ENCODE results near the gene PLSCR4. TPM values are rescaled to one million over a fixed set of nuclear protein-coding genes. Genes with fewer than 3 reads are reported as not detected.

PLSCR4 gene
- total and polyA plus RNA-seq, 2 donors from 2014 or later: 11.9 to 33.0 TPM

DNA sequence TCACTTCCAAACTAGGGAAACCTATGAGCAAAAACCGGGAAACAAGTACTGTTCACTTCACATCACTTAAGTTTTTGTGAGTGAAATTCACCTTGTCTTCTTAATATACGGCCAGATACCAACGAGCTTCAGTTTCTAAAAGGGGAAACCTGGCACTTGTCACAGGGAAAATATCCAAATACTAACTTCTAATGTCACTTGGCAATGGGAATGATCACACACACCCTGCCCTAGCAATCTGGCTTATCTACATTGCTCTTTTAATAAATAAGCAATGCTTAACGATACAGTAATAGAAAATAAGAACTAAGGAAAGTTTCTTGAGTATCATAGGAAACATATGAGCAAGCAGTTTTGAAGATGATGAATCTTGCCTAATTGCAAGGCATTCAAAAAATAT, 55.3 kb downstream of the PLSCR4 start:
- FAIRE-seq: no peak
- no peak for DNase-seq

DNA sequence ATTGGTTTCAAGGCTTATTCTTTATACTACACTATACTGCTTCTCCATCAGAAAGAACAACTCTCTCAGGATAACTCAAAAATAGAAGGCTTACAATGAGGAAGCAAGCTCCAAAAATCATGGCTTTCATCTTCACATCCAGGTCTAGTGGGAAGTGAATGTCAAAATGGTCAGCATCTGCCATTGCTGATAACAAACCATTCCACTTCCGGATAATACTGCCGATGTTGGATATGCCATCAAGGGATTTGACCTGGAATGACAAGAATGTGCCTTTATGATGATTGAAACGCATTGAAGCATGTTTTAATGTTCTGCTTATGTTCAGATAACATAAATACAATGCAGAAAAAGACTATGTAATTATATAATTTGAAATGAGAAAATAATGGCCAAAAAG, 55.9 kb downstream of the PLSCR4 start:
- Histone ChIP-seq H3K4me1 (ENCODE audit: control insufficient read depth in 2 of 3, insufficient read depth in 2 of 3, low read depth in 1 of 3, low read length in 3 of 3) (no peaks in the 10 kb centered on the region), H3K27ac (ENCODE audit: low read depth in 2 of 2, low read length in 2 of 2) (no peak overlapping the region), H3K4me3 (ENCODE audit: low read length in 3 of 3) (no peak overlapping the region), H3K9me3 (ENCODE audit: control insufficient read depth in 2 of 3, insufficient read depth in 1 of 3, low read length in 3 of 3) (no peaks in the 10 kb centered on the region), H3K36me3 (ENCODE audit: control insufficient read depth in 2 of 3, insufficient read depth in 3 of 3, low read length in 3 of 3) (peaks cover 0 to 4% (median 0%) of the 10 kb centered on the region in 3 donors), H3K27me3 (ENCODE audit: control insufficient read depth, insufficient read depth, low read length) (no peaks in the 10 kb centered on the region), H3K9ac (ENCODE audit: low read length in 3 of 3) (no peak overlapping the region)
- no peak for FAIRE-seq
- intact Hi-C loops (cut with DNase I): no loop called here
- TF ChIP-seq, protein P1, sequence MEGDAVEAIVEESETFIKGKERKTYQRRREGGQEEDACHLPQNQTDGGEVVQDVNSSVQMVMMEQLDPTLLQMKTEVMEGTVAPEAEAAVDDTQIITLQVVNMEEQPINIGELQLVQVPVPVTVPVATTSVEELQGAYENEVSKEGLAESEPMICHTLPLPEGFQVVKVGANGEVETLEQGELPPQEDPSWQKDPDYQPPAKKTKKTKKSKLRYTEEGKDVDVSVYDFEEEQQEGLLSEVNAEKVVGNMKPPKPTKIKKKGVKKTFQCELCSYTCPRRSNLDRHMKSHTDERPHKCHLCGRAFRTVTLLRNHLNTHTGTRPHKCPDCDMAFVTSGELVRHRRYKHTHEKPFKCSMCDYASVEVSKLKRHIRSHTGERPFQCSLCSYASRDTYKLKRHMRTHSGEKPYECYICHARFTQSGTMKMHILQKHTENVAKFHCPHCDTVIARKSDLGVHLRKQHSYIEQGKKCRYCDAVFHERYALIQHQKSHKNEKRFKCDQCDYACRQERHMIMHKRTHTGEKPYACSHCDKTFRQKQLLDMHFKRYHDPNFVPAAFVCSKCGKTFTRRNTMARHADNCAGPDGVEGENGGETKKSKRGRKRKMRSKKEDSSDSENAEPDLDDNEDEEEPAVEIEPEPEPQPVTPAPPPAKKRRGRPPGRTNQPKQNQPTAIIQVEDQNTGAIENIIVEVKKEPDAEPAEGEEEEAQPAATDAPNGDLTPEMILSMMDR (IDR thresholded peaks at IDR 0.05; ENCODE audit: borderline replicate concordance, extremely low read depth, insufficient read depth): no peak
- DNase-seq: no peak

More for the DNA sequence above, 55.3 kb downstream of the PLSCR4 start:
- no peak overlapping the region for H3K27ac ChIP-seq (ENCODE audit: low read depth in 2 of 2, low read length in 2 of 2)
- no peak overlapping the region for H3K4me3 ChIP-seq (ENCODE audit: low read length in 3 of 3)
- intact Hi-C loops (cut with DNase I): no loop called here
- TF ChIP-seq, protein P1 (IDR thresholded peaks at IDR 0.05; ENCODE audit: borderline replicate concordance, extremely low read depth, insufficient read depth): no peak
- no peaks in the 10 kb centered on the region for H3K9me3 ChIP-seq (ENCODE audit: control insufficient read depth in 2 of 3, insufficient read depth in 1 of 3, low read length in 3 of 3)
- no peaks in the 10 kb centered on the region for H3K4me1 ChIP-seq (ENCODE audit: control insufficient read depth in 2 of 3, insufficient read depth in 2 of 3, low read depth in 1 of 3, low read length in 3 of 3)
- H3K36me3 ChIP-seq (ENCODE audit: control insufficient read depth in 2 of 3, insufficient read depth in 3 of 3, low read length in 3 of 3): peaks cover 0 to 4% (median 0%) of the 10 kb centered on the region in 3 donors
- H3K9ac ChIP-seq (ENCODE audit: low read length in 3 of 3): no peak overlapping the region
- no peaks in the 10 kb centered on the region for H3K27me3 ChIP-seq (ENCODE audit: control insufficient read depth, insufficient read depth, low read length)

GRCh38 chr3:146191051-146191450, 59.9 kb downstream of the PLSCR4 start:
- H3K4me1 ChIP-seq (ENCODE audit: control insufficient read depth in 2 of 3, insufficient read depth in 2 of 3, low read depth in 1 of 3, low read length in 3 of 3): no peaks in the 10 kb centered on the region
- FAIRE-seq: no peak
- TF ChIP-seq, protein P1 (IDR thresholded peaks at IDR 0.05; ENCODE audit: borderline replicate concordance, extremely low read depth, insufficient read depth): no peak
- no peaks in the 10 kb centered on the region for H3K27me3 ChIP-seq (ENCODE audit: control insufficient read depth, insufficient read depth, low read length)
- intact Hi-C loops (cut with DNase I): no loop called here
- no peak overlapping the region for H3K27ac ChIP-seq (ENCODE audit: low read depth in 2 of 2, low read length in 2 of 2)
- H3K4me3 ChIP-seq (ENCODE audit: low read length in 3 of 3): no peak overlapping the region
- H3K9me3 ChIP-seq (ENCODE audit: control insufficient read depth in 2 of 3, insufficient read depth in 1 of 3, low read length in 3 of 3): no peaks in the 10 kb centered on the region
- H3K9ac ChIP-seq (ENCODE audit: low read length in 3 of 3): no peak overlapping the region
- no peak for DNase-seq
- peaks cover 0 to 3% (median 0%) of the 10 kb centered on the region in 3 donors for H3K36me3 ChIP-seq (ENCODE audit: control insufficient read depth in 2 of 3, insufficient read depth in 3 of 3, low read length in 3 of 3)
